Activated CD8-positive, alpha-beta memory T cell treated with anti-CD3 and anti-CD28 coated beads, Interleukin-2, amount 50 U/mL, for 1 hour (primary cell): ENCODE results near the gene TCF19.
"Not testable (repeated sequence)": the region's sequence is repeated elsewhere in the genome, so short reads cannot be mapped to it uniquely, and the experiment has no call there.

Experiments used
- DNase-seq: peaks from one replicate; pipeline ENCODE4 v3.0.0-alpha.2; 2020; ENCODE audit errors: extremely low read depth

The TCF19 gene

GRCh38 chr6:31161216-31162126 is 3.1 kb downstream of the TCF19 start:
- DNase-seq = no peak

GRCh38 chr6:31162463-31163165 is 4.2 kb downstream of the TCF19 start:
- DNase-seq = no peak

- no peak for DNase-seq
Observed at GRCh38 chr6:31163922-31164321, 5.5 kb downstream of the TCF19 start.

GRCh38 chr6:31164475-31165063 is 6.2 kb downstream of the TCF19 start:
- not testable (repeated sequence) for DNase-seq

GRCh38 chr6:31165064-31165832 is 6.9 kb downstream of the TCF19 start:
- DNase-seq = not testable (repeated sequence)

DNA sequence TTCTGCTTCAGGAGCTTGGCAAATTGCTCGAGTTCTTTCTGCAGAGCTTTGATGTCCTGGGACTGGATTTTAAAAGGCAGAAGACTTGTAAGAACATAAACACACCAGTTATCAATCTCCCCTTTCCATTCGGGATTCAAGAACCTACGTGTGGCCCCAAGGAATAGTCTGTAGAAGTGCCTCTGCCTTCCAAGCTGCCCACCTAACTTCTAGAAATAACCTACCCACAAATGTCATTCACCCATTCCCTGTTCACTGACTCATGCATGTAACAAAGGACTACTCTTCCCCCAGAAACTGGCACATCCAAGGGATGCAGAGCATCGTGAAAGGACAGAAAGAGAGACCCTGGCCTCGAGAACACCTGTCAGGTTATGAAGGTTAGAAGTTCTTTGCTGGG is 7.6 kb downstream of the TCF19 start:
- no peak for DNase-seq

DNA sequence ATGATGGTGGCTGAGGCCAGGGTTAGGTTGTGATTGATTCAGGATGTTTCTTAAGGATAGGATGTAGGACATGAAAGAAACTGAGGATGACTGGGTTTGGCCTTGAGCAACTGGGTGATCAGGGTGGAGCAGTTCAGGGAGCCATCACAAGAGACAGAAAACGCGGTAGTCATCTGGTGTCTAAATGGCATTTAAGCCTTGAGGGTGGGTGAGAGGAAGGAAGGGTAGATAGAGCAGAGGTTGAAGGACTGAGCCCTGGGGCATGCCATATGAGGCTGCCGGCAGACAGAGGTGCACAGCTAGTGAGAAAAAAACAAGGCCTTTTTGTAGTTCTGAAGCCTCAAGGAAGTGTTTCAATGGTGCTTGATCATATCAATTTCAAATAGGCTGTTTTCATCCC is 10.2 kb downstream of the TCF19 start:
- no peak for DNase-seq

DNA sequence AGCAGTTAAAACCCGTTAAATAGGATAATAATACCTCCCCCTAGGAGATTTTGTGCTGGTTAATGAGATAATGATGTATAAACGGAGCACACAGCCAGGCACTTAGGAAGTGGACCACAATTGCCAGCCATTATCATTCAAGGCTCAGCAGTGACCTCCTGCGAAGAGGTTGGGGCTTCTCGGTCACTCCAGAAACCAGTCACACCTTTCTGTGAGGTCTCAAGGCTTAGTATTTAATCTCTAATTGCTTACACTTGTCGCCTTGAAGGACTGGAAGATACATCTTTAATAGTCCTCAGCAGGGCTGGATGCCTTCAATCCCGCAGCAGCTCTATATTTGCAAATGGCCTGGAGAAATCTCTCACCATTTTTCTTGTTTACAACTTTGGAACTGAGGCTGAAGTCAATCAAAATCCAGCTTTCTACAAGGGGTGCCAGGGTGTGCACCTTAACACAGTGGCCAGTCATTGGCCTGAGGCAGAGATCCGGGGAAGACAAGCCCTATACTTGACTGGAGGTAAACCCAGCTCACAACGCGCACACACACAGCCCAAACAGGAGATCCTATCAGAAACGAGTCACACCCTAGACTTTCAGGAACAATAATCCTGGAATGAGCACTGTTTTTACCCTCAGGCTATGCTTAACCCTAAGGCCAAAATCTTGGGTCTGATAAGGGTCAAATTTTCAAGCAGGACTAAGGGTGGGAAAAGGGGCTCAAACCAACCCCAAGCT is 10.9 kb downstream of the TCF19 start:
- no peak for DNase-seq

DNA sequence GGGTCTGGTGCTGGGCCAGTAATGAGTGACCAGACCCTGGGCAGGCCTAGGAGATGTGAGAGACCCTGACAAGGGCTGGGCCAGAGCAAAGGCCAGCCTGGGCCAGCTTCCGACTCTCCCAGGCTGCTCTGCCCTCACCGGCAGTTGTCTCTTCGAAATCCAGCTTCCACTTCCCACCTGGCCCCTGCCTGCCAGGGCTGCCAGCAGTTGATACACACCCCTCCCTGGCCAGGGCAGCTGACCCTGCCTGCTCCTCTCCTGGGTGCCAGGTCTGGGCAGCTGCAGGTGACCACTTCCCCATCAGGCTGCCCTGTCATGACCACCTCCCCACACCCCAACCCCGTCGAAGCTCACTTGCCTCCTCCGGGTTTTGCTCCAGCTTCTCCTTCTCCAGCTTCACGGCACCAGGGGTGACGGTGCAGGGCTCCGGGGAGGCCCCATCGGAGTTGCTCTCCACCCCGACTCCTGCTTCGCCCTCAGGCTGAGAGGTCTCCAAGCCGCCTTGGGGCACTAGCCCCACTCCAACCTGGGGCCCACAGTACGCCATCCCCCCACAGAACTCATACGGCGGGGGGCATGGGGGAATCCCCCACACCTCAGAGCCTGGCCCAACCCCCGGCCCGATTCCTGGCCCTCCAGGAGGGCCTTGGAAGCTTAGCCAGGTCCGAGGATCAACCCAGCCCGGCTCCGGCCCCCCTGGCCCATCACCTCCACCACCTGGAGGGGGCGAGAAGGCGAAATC is 11.6 kb downstream of the TCF19 start:
- DNase-seq = not testable (repeated sequence)

DNA sequence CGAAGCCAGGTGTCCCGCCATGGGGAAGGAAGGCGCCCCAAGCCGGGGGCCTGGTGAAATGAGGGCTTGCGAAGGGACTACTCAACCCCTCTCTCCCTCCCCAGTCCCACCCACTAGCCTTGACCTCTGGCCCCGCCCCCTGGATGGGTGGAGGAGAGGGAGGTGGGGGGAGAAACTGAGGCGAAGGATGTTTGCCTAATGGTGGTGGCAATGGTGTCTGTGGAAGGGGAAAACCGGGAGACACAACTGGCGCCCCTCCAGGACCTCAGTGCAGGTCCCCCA is 12.2 kb downstream of the TCF19 start, which contains the start of gene POU5F1:
Gene POU5F1, minus strand, starts transcription at position 83 of the 282 bp plus-strand sequence. Its CDS starts 62 bp downstream, at position 21.
- DNase-seq = no peak

GRCh38 chr6:31170987-31171671 is 12.7 kb downstream of the TCF19 start:
- no peak for DNase-seq

DNA sequence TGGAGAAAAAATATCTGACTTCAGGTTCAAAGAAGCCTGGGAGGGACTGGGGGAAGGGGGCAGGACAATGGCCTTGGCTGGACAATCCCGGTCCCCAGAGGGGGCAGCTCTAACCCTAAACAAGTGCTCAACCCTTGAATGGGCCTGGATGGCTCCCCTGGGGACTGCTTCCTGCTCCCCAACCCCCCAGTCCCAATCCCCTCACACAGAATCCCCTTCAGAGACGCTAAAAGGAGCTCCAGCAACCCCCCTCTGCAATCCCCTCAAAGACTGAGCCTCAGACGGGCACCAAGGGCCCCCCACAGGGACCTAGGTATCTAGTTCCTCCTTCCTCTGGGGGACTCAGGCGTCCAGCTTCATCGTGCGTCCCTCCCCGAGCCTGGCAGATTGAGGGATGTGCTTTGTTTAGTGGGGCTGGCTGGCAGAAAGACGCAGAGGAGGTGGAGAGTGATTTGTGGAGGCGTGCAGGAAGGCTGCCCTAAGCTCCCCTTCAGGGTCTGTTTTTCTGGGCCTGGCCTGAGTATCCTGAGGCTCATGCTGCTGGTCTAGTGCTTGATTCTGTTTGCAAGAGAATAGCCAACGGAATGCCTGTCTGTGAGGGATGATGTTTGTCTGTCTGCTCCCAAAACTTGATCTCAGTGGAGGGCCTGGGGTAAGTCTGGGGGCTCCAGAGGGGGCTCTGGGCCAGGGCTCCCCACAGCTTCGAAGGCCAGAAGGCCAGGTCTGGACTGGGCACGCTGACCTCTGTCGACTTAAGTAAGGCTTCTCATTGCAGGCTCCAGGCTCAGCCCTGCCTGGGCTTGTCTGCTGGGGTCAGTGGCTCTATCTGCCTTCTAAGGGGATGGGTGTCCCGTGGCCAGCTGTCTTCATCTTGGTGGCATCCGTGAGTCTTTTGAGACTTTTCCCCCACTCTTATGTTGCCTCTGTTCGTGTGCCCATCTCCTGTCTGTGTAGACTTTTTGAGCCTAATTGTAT is 13.8 kb downstream of the TCF19 start:
- no peak for DNase-seq

DNA sequence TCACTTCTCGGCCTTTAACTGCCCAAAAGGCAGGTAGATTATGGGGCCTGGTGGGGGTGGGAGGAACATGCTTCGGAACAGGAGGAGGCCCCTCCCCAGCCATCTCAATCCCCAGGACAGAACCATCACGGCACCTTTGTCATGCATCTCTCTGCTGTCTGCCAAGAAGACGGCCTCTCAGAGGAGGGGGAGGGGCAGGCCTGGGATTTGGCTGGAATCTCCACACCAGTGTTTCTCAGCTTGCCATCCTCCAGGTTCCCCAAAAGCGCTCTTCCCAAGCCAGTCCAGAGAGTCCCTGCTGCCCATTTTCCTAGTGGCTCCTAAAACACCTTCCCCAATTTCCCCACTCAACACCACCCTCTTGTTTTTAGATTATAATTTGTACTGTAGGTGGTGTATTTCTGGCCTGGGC is 14.6 kb downstream of the TCF19 start:
- DNase-seq = no peak

DNA sequence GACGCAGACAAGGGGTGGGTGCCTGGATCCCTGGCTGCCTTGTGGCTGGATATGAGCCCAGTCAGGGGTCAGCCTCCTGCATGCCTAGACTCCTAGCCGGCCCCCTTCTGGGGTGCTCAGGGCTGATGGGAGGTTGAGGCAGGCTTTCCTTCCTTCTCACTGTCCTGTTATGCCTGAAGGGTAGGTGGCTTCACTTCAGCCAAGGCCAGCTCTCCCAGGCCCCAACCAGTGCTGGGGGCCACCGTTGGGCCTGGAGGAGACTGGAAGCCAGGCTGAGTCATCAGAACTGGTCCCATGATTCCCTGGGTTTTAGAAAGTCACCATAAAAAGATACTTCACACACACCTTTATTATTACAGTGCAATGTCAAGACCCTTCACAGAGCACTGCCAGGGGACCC is 15.0 kb downstream of the TCF19 start:
- DNase-seq = no peak

- DNase-seq = no peak
Observed at GRCh38 chr6:31174378-31174777, 16.0 kb downstream of the TCF19 start.

- no peak for DNase-seq
Observed at GRCh38 chr6:31175971-31176370, 17.6 kb downstream of the TCF19 start.

DNA sequence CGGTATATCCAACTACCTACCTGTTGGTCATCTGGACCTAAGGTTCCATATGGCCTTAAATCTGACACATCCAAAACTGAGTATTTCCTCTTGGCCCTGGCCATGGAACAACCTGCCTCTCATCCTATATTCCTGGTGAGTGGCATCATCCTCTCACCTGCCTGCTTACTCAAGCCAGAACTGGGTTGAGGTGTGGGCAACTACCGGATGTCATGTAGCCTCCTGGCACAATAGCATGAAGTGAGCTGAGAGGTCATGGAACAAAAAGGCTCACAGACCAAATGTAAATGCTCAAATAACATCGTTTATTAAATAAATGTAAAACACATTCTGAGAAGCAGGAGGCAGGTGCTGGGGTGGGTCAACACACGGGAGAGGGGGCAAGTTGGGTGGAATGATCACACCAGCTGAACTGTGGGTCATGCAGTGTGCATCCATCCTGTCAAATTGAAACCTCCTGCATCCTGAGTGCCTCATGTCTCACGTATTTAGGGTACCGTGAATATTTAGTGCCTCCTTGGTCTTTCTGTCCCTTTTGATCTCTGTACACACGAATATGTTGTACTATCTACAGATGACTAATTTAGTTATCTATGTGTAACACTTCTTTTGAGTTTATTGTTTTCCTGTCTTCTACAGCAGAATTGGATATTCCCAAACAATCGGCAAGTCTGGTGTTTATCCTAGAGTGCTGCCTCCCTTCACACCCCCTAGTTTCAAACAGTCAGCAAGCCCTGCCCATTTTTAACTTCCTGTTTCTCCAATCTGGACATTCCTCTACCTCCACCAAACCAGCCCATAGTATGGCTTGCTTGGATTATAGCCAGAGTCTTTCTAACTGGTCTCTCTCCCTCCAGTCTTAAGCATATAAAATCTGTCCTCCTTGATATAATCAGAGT is 20.0 kb downstream of the TCF19 start:
- DNase-seq = no peak

DNA sequence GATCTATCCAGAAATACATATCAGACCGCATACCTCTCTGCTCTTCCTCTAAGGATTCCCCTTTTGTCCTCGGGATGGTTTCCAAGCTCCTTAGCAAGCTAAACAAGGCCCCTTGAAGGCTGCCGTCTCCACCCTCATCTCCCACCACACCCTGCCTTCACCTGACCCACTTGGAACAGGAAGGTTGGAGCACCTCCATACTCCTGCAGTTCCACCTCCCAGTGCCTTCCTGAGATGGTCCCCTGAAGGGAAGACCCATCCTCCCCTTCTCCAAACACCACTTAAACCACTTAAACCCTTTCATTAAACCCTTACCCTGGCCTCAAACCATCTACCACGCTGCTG is 20.6 kb downstream of the TCF19 start:
- no peak for DNase-seq
